ENCODE data around the gene NF1. TPM values are rescaled to one million over a fixed set of nuclear protein-coding genes. Genes with fewer than 3 reads are reported as not detected.
"Not testable (repeated sequence)": the region's sequence is repeated elsewhere in the genome, so short reads cannot be mapped to it uniquely, and the experiment has no call there.

NF1 gene
- total RNA-seq, 2 experiments from 2014 or later = 34.4 to 36.0 TPM

DNA sequence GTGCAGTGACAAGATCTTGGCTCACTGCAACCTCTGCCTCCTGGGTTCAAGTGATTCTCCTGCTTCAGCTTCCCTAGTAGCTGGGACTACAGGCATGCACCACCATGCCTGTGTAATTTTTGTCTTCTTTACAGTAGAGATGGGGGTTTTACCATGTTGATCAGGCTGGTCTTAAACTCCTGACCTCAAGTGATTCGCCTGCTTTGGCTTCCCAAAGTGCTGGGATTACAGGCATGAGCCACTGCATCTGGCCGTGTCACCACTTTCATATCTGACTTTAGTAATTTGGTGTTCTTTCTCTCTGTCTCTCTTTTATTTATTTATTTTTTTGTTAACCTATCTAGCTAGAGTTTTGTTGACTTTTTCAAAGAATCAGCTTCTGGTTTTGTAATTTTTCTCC lies 103.9 kb downstream of the NF1 start:
- H3K4me3 Mint-ChIP-seq; ATAC-seq (ENCODE audit: low read depth); H3K4me1 Mint-ChIP-seq; DNase-seq; H3K9me3 Mint-ChIP-seq; H3K36me3 Mint-ChIP-seq; POLR2A ChIA-PET; H3K27me3 Mint-ChIP-seq; H3K27ac Mint-ChIP-seq: not testable (repeated sequence)

DNA sequence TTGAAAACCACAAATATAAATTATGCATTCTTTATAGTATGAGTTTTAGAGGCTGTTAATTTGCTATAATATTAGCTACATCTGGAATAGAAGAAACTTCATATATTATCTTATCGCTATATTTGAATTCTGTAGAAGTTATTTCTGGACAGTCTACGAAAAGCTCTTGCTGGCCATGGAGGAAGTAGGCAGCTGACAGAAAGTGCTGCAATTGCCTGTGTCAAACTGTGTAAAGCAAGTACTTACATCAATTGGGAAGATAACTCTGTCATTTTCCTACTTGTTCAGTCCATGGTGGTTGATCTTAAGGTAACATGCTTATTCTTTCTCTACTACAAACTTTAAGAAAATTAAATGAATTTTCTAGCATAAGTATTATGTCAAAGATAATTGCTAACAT lies 105.5 kb downstream of the NF1 start:
- Mint-ChIP-seq H3K27me3 (no peaks in the 10 kb centered on the region), H3K4me1 (no peaks in the 10 kb centered on the region), H3K9me3 (no peaks in the 10 kb centered on the region), H3K36me3 (peaks cover 3% of the 10 kb centered on the region), H3K27ac (no peak overlapping the region), H3K4me3 (no peak overlapping the region)
- no peak for DNase-seq
- POLR2A ChIA-PET = no interaction called here
- no peak for ATAC-seq (ENCODE audit: low read depth)

DNA sequence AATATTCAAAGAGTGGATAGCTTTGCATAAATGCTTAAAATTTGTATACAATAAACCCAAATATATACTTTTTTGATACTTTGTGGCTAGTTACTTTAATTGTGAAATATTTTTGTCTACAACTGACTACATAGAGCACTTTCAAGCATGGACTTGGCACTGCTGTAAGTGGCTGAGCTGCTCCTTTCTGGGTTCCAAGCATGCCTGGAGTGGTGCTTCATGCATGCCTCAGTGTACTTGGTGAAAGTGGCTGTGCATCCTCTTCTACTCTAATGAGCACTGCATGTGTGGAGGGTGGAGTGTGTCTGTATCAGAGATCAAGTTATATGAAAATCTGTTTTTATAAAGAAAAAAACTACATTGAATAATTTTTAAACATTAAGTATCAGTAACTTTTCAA lies 108.2 kb downstream of the NF1 start:
- Mint-ChIP-seq H3K36me3 (peaks cover 4% of the 10 kb centered on the region), H3K27ac (no peak overlapping the region), H3K9me3 (no peaks in the 10 kb centered on the region), H3K27me3 (no peaks in the 10 kb centered on the region), H3K4me1 (no peaks in the 10 kb centered on the region), H3K4me3 (no peak overlapping the region)
- POLR2A ChIA-PET = no interaction called here
- DNase-seq (no peak), ATAC-seq (ENCODE audit: low read depth) (no peak)

DNA sequence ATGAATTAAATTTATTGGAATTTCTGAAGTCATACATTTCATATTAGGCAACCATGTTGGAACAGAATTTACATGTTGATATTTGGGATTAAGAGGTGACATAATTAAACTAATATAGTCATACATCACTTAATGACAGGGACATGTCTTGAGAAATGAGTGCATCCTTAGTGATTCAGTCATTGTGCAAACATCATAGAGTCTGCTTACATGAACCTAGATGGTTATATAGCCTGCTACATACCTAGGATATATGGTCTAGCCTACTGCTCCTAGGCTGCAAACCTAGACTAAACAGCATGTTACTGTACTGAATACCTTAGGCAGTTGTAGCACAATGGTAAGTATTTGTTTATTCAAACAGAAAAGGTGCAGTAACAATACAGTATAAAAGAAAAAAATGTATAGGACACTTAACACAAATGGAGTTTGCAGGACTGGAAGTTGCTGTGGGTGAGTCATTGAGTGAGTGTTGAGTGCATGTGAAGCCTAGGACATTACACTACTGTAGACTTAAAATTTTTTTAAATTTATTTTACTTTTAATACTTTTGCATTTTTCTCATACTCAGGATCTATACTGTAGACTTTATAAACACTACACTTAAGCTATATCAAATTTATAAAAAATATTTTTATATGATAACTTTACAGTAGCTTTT lies 116.7 kb downstream of the NF1 start:
- Mint-ChIP-seq H3K27ac (no peak overlapping the region), H3K4me3 (no peak overlapping the region), H3K36me3 (peaks cover 5% of the 10 kb centered on the region), H3K9me3 (no peaks in the 10 kb centered on the region), H3K4me1 (no peaks in the 10 kb centered on the region), H3K27me3 (no peaks in the 10 kb centered on the region)
- POLR2A ChIA-PET = no interaction called here
- ATAC-seq (ENCODE audit: low read depth) = no peak
- DNase-seq = no peak

DNA sequence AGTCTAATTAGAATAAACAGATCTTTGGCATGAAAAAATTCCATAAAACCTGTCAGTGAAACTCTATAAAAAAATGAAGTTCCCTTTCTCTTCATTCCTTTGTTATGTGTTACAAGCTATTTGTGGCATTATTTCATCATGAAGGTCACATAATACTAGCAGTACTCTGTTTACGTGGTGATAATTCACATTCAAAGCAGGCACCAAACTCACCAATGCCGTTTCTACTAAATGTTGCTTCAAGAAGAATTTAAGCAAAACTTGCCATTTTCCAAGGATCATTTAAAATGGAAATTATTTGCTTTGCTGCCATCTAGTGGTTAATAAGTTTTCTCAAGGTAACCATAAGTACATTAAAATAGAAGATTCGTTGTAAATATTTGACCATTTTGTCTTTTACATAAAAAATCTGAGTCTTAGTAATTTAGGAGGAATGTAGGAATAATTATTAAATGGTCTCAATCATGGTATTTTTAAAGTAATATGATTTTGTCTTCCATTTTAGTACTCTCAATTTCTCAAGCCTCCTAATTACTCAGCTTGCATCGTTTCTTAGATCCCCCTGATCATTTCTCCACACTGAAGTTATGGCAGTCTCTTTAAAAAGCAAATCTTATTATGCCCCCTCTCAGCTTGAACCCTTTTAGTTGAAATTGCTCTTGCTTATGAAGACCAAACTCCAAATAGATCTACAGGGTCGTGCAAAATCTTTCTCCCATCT lies 121.4 kb downstream of the NF1 start:
- H3K4me3 Mint-ChIP-seq = no peak overlapping the region
- H3K27me3 Mint-ChIP-seq = no peaks in the 10 kb centered on the region
- no peak overlapping the region for H3K27ac Mint-ChIP-seq
- peaks cover 1% of the 10 kb centered on the region for H3K36me3 Mint-ChIP-seq
- ATAC-seq (ENCODE audit: low read depth) (no peak), DNase-seq (no peak)
- H3K9me3 Mint-ChIP-seq = no peaks in the 10 kb centered on the region
- POLR2A ChIA-PET = interaction anchor here (1.1 kb wide), 1 partner anchor 121 kb away, joined by 3 read pairs; the partner anchor contains the start of gene NF1
- no peaks in the 10 kb centered on the region for H3K4me1 Mint-ChIP-seq

- H3K27ac Mint-ChIP-seq = no peak overlapping the region
- H3K9me3 Mint-ChIP-seq = no peaks in the 10 kb centered on the region
- ATAC-seq (ENCODE audit: low read depth) (no peak), DNase-seq (no peak)
- peaks cover 6% of the 10 kb centered on the region for H3K36me3 Mint-ChIP-seq
- H3K4me1 Mint-ChIP-seq = peaks cover 4% of the 10 kb centered on the region
- POLR2A ChIA-PET = no interaction called here
- H3K4me3 Mint-ChIP-seq = no peak overlapping the region
- no peaks in the 10 kb centered on the region for H3K27me3 Mint-ChIP-seq
Measured at GRCh38 chr17:31224366-31224765, 129.6 kb downstream of the NF1 start.

DNA sequence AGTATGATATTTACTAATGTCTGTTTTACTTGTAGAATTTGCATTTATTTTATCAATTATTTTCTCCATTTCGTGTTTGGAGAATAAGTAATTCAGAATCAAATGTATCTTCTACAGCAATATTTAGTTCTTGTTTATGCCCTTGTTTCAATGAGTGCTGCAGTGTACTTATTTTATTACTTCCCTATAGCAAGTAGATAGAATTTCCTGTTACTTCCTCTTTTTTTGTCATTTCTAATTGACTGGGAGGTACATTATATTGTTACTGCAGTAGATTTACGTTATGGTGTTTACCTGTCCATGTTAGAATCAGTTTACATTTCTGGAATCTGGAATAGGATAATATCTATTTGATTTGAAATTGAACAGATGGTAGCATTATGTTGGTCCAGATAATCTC lies 131.1 kb downstream of the NF1 start:
- H3K4me3 Mint-ChIP-seq = no peak overlapping the region
- H3K36me3 Mint-ChIP-seq = peaks cover 10% of the 10 kb centered on the region
- POLR2A ChIA-PET = no interaction called here
- no peak overlapping the region for H3K27ac Mint-ChIP-seq
- H3K27me3 Mint-ChIP-seq = no peaks in the 10 kb centered on the region
- peaks cover 4% of the 10 kb centered on the region for H3K4me1 Mint-ChIP-seq
- ATAC-seq (ENCODE audit: low read depth) (no peak), DNase-seq (no peak)
- no peaks in the 10 kb centered on the region for H3K9me3 Mint-ChIP-seq

DNA sequence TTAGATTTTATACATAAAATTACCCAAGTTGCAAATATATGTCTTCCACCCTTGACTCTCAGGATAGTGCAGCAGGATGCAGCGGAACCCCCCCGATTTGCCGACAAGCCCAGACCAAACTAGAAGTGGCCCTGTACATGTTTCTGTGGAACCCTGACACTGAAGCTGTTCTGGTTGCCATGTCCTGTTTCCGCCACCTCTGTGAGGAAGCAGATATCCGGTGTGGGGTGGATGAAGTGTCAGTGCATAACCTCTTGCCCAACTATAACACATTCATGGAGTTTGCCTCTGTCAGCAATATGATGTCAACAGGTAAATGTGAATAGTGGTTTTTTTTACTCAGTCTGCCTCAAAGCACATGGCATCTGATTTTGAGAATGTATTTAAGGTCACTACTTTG lies 131.6 kb downstream of the NF1 start:
- no peak for DNase-seq
- POLR2A ChIA-PET = no interaction called here
- no peaks in the 10 kb centered on the region for H3K9me3 Mint-ChIP-seq

GRCh38 chr17:31226950-31227349 lies 132.2 kb downstream of the NF1 start:
- Mint-ChIP-seq H3K4me3 (no peak overlapping the region), H3K27me3 (no peaks in the 10 kb centered on the region), H3K4me1 (peaks cover 4% of the 10 kb centered on the region), H3K36me3 (peaks cover 12% of the 10 kb centered on the region), H3K27ac (no peak overlapping the region), H3K9me3 (no peaks in the 10 kb centered on the region)
- POLR2A ChIA-PET = no interaction called here
- DNase-seq = no peak
- ATAC-seq (ENCODE audit: low read depth) = no peak

More for the DNA sequence above, 131.6 kb downstream of the NF1 start:
- Mint-ChIP-seq H3K36me3 (peaks cover 10% of the 10 kb centered on the region), H3K4me3 (no peak overlapping the region), H3K4me1 (peaks cover 4% of the 10 kb centered on the region), H3K27ac (no peak overlapping the region), H3K27me3 (no peaks in the 10 kb centered on the region)
- no peak for ATAC-seq (ENCODE audit: low read depth)

DNA sequence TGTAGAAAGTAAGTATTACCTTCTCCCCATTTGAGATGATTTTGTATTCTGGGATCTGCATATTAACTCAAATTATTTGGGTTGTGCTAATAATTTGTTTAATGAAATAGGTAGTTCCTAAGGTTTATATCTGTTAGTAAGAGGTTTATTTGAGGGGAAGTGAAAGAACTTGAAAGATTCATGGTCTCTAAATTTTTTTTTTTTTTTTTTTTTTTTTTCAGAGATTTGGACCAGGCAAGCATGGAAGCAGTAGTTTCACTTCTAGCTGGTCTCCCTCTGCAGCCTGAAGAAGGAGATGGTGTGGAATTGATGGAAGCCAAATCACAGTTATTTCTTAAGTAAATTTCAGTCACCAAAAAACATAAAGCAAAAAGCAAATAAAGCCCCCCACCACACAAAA lies 137.1 kb downstream of the NF1 start:
- POLR2A ChIA-PET = no interaction called here
- Mint-ChIP-seq H3K9me3 (no peaks in the 10 kb centered on the region), H3K4me1 (no peaks in the 10 kb centered on the region), H3K27ac (no peak overlapping the region), H3K36me3 (peaks cover 22% of the 10 kb centered on the region), H3K4me3 (no peak overlapping the region), H3K27me3 (no peaks in the 10 kb centered on the region)
- no peak for ATAC-seq (ENCODE audit: low read depth)
- DNase-seq = no peak

DNA sequence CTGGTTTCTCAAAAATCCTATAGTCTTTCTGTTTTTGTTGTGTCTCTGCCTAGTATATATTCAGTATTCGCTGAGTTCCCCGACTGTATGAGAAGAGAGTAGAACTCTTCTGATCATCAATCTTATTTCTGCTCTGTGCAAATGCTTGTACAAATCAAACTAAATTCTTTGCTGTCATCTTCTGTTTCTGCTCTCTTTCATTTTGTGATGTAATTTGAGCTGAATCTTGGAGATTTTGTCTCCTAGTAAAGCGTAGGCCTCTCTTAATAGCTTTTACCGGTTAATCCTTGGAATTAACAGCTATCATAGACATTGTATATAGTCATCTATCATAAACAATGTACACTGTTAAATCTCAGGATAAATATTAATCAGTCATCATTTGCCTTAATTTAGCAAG lies 140.3 kb downstream of the NF1 start:
- H3K27me3 Mint-ChIP-seq = no peaks in the 10 kb centered on the region
- POLR2A ChIA-PET = no interaction called here
- no peak overlapping the region for H3K27ac Mint-ChIP-seq
- H3K9me3 Mint-ChIP-seq = no peaks in the 10 kb centered on the region
- DNase-seq (no peak), ATAC-seq (ENCODE audit: low read depth) (no peak)
- no peaks in the 10 kb centered on the region for H3K4me1 Mint-ChIP-seq
- no peak overlapping the region for H3K4me3 Mint-ChIP-seq
- peaks cover 14% of the 10 kb centered on the region for H3K36me3 Mint-ChIP-seq

- H3K36me3 Mint-ChIP-seq = peaks cover 22% of the 10 kb centered on the region
- no peaks in the 10 kb centered on the region for H3K9me3 Mint-ChIP-seq
- DNase-seq = no peak
- POLR2A ChIA-PET = no interaction called here
- ATAC-seq (ENCODE audit: low read depth) = no peak
- peaks cover 1% of the 10 kb centered on the region for H3K4me1 Mint-ChIP-seq
- H3K27ac Mint-ChIP-seq = no peak overlapping the region
- no peaks in the 10 kb centered on the region for H3K27me3 Mint-ChIP-seq
- no peak overlapping the region for H3K4me3 Mint-ChIP-seq
Measured at GRCh38 chr17:31236137-31236536, 141.4 kb downstream of the NF1 start.

- ATAC-seq (ENCODE audit: low read depth) (no peak), DNase-seq (no peak)
- no peaks in the 10 kb centered on the region for H3K9me3 Mint-ChIP-seq
- no peak overlapping the region for H3K27ac Mint-ChIP-seq
- H3K36me3 Mint-ChIP-seq = peaks cover 26% of the 10 kb centered on the region
- peaks cover 6% of the 10 kb centered on the region for H3K4me1 Mint-ChIP-seq
- H3K4me3 Mint-ChIP-seq = no peak overlapping the region
- H3K27me3 Mint-ChIP-seq = no peaks in the 10 kb centered on the region
- POLR2A ChIA-PET = no interaction called here
Measured at GRCh38 chr17:31236712-31237111, 141.9 kb downstream of the NF1 start.

GRCh38 chr17:31241116-31241515 lies 146.3 kb downstream of the NF1 start:
- no peak for ATAC-seq (ENCODE audit: low read depth)
- H3K36me3 Mint-ChIP-seq = peaks cover 35% of the 10 kb centered on the region
- no peak for DNase-seq
- no peak overlapping the region for H3K27ac Mint-ChIP-seq
- H3K27me3 Mint-ChIP-seq = no peaks in the 10 kb centered on the region
- no peak overlapping the region for H3K4me3 Mint-ChIP-seq
- H3K9me3 Mint-ChIP-seq = no peaks in the 10 kb centered on the region
- POLR2A ChIA-PET = no interaction called here
- H3K4me1 Mint-ChIP-seq = peaks cover 6% of the 10 kb centered on the region
